ENCODE results near the gene PRPF38A.

- TF ChIP-seq CTCF (IDR thresholded peaks at IDR 0.05; ENCODE audit: low read depth, low read length, poor library complexity, severe bottlenecking) (no peak), EZH2phosphoT487 (IDR thresholded peaks at IDR 0.05; ENCODE audit: borderline replicate concordance, low read length) (no peak)
These were observed 12.4 kb downstream of the PRPF38A start for GRCh38 chr1:52416811-52417210.
